Osteocyte (in vitro differentiated cells): Measurements from ENCODE around the gene CPO. TPM values are rescaled to one million over a fixed set of nuclear protein-coding genes. Genes with fewer than 3 reads are reported as not detected.

Experiments
- DNase-seq: peaks from one replicate; pipeline ENCODE4 v3.0.0; 2021; ENCODE audit warnings: mixed read lengths; ENCODE audit not compliant: unreplicated experiment; ENCODE audit errors: extremely low spot score
- H3K27ac Mint-ChIP-seq: one replicate; pipeline ENCODE4 v1.8.0; 2021; ENCODE audit warnings: mild to moderate bottlenecking, mixed read lengths; ENCODE audit not compliant: unreplicated experiment
- H3K27me3 Mint-ChIP-seq: one replicate; pipeline ENCODE4 v1.8.0; 2021; ENCODE audit warnings: mixed read lengths; ENCODE audit not compliant: unreplicated experiment
- H3K36me3 Mint-ChIP-seq: one replicate; pipeline ENCODE4 v1.8.0; 2021; ENCODE audit warnings: mixed read lengths; ENCODE audit not compliant: unreplicated experiment
- H3K4me1 Mint-ChIP-seq: one replicate; pipeline ENCODE4 v1.8.0; 2021; ENCODE audit warnings: mixed read lengths; ENCODE audit not compliant: unreplicated experiment
- H3K4me3 Mint-ChIP-seq: one replicate; pipeline ENCODE4 v1.8.0; 2021; ENCODE audit warnings: mild to moderate bottlenecking, moderate library complexity, mixed read lengths; ENCODE audit not compliant: unreplicated experiment
- H3K9me3 Mint-ChIP-seq: one replicate; pipeline ENCODE4 v1.8.0; 2021; ENCODE audit warnings: mixed read lengths; ENCODE audit not compliant: unreplicated experiment
- total RNA-seq: library from RNA; stranded (reverse); gene quantifications from 2 replicates; pipeline ENCODE4 v1.2.1, GENCODE V29; 2021
- TF ChIP-seq, protein P1 (sequence below): fragments of 200-600 bp; sonication (generic); IDR thresholded peaks from 2 replicates; pipeline ENCODE4 v1.5.0; 2021; ENCODE audit warnings: antibody characterized with exemption, mild to moderate bottlenecking, moderate library complexity

Gene CPO
- total RNA-seq, 1 donor from 2014 or later, result not detected

DNA sequence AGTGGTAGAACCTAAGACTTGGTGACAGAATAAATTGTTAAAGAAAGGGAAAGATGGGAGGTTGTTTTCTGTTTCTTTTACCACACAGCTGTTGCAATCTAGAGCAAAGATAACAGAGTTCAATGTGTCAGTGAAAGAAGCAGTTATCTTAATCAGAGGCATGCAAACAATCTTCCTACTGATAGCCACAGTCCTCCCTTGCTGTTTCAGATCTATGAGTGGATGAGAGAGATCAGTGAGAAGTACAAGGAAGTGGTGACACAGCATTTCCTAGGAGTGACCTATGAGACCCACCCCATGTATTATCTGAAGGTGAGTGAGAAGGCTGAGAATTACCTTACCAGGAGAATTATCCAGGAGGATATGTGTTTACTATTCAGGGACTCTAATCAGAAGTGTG lies 15.9 kb downstream of the CPO start:
- TF ChIP-seq, protein P1, sequence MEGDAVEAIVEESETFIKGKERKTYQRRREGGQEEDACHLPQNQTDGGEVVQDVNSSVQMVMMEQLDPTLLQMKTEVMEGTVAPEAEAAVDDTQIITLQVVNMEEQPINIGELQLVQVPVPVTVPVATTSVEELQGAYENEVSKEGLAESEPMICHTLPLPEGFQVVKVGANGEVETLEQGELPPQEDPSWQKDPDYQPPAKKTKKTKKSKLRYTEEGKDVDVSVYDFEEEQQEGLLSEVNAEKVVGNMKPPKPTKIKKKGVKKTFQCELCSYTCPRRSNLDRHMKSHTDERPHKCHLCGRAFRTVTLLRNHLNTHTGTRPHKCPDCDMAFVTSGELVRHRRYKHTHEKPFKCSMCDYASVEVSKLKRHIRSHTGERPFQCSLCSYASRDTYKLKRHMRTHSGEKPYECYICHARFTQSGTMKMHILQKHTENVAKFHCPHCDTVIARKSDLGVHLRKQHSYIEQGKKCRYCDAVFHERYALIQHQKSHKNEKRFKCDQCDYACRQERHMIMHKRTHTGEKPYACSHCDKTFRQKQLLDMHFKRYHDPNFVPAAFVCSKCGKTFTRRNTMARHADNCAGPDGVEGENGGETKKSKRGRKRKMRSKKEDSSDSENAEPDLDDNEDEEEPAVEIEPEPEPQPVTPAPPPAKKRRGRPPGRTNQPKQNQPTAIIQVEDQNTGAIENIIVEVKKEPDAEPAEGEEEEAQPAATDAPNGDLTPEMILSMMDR, result no peak
- Mint-ChIP-seq H3K27ac (no peak overlapping the region), H3K4me1 (no peaks in the 10 kb centered on the region), H3K36me3 (no peaks in the 10 kb centered on the region), H3K9me3 (peaks cover 10% of the 10 kb centered on the region), H3K4me3 (no peak overlapping the region), H3K27me3 (peaks cover 11% of the 10 kb centered on the region)
- no peak for DNase-seq

DNA sequence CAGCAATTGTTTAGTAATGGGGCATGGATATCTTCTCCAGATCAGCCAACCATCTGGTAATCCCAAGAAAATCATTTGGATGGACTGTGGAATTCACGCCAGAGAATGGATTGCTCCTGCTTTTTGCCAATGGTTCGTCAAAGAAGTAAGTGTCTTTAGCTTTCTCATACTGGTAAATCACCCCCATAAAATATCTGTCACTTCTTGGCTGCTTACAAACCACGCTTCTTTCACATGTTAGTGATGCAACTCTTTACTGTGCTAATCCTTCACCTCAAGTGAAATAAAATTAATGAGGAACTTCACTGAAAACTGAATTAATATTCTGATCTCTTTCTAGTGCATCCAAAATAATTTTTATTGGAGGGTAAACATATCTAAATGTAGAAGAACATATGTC lies 18.9 kb downstream of the CPO start:
- Mint-ChIP-seq H3K27me3 (peaks cover 11% of the 10 kb centered on the region), H3K4me1 (no peaks in the 10 kb centered on the region), H3K9me3 (peaks cover 10% of the 10 kb centered on the region), H3K27ac (no peak overlapping the region), H3K36me3 (no peaks in the 10 kb centered on the region), H3K4me3 (no peak overlapping the region)
- TF ChIP-seq, protein P1, result no peak
- no peak for DNase-seq

DNA sequence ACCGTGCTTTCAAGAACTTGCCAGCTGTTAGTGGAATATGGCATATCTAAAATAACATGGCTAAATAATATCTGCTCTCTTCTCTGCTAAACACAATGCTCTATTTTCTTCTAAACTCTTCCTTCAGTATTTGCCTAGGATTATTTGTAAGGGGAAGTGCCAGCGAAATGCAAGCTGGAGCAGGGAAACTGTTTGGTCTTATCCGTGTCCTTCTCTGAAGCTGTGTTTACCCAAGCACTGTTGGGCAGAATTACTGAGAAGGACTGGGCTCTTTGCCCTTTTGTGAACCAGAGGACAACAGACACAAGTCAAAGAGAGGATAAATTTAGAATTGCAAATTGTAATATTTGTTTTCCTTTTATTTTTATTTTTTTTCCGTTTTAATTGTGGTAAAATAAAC lies 23.6 kb downstream of the CPO start:
- no peak overlapping the region for H3K27ac Mint-ChIP-seq
- no peak for DNase-seq
- TF ChIP-seq, protein P1, result no peak
- no peak overlapping the region for H3K4me3 Mint-ChIP-seq
- no peaks in the 10 kb centered on the region for H3K9me3 Mint-ChIP-seq
- H3K27me3 Mint-ChIP-seq, result peaks cover 2% of the 10 kb centered on the region
- no peaks in the 10 kb centered on the region for H3K4me1 Mint-ChIP-seq
- no peaks in the 10 kb centered on the region for H3K36me3 Mint-ChIP-seq

DNA sequence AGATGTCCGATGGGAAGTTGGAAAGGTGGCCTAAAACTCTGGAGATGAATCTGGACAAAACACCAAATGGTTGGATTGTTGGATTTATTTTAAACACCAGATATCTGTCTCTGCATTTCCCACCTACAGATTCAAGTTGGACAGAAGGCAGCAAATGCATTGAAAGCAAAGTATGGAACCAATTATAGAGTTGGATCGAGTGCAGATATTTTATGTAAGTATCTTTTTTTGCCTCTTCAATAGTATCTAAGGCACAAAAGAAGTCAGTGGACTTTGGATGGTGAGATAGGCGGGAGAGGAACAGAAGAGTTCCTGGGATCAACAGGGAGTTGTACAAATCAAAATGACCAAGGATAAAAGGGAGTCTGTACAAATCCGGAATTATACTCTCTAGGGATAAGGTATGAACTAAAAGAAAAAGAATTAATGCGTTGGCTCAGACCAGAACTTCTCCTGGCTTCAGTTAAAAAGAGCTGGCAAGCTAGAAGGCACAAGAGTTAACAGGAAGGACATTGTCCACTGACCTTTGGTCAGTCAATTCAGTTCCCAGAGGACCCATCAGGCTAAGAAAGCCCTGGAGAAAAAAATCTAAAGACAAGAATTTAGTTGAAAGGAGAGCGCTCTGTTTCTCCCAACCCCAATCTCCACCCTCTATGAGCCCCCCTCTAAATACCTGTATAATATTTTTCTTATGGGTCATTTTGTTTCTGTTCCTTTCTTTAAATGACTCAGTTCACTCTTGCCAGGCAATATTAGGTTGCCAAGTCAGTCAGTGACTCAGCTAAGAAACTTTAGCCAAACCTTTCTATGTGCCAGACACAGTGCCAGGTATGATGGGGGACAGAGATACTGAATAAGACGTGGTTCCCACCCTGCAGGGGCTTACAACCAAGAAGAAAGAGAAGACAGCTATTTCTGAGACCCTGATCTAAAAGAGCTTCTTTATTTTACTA lies 29.1 kb downstream of the CPO start:
- Mint-ChIP-seq H3K9me3 (no peaks in the 10 kb centered on the region), H3K27ac (no peak overlapping the region), H3K36me3 (no peaks in the 10 kb centered on the region), H3K4me1 (peaks cover 6% of the 10 kb centered on the region), H3K27me3 (no peaks in the 10 kb centered on the region), H3K4me3 (no peak overlapping the region)
- no peak for DNase-seq
- TF ChIP-seq, protein P1, result no peak

DNA sequence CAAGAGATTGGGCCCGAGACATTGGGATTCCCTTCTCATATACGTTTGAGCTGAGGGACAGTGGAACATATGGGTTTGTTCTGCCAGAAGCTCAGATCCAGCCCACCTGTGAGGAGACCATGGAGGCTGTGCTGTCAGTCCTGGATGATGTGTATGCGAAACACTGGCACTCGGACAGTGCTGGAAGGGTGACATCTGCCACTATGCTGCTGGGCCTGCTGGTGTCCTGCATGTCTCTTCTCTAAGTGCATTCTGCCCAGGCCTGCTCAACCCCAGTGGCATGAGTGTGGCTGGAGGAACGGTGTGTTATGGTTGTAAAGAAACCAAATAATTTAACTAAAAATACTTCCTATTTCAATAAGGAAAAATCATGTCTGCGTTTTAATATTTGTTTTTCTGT lies 29.9 kb downstream of the CPO start:
- TF ChIP-seq, protein P1, result no peak
- H3K4me3 Mint-ChIP-seq, result no peak overlapping the region

More for the DNA sequence above, 29.9 kb downstream of the CPO start:
- no peaks in the 10 kb centered on the region for H3K9me3 Mint-ChIP-seq
- H3K4me1 Mint-ChIP-seq, result peaks cover 6% of the 10 kb centered on the region
- peaks cover 3% of the 10 kb centered on the region for H3K27me3 Mint-ChIP-seq
- no peak for DNase-seq
- H3K36me3 Mint-ChIP-seq, result no peaks in the 10 kb centered on the region
- no peak overlapping the region for H3K27ac Mint-ChIP-seq
